Fibroblast of pulmonary artery (primary cell): ENCODE data around the gene AFG1L.
A peak's percentile ranks its signal among the peaks of the same experiment; 100 is the strongest.

Source experiments
- DNase-seq: peaks from one replicate; pipeline ENCODE4 v3.0.0-alpha.2; 2010; ENCODE audit warnings: low read depth
- H3K4me3 ChIP-seq: replicated peaks from 2 replicates; pipeline ENCODE4 v1.5.1; 2011; ENCODE audit warnings: low read depth, mild to moderate bottlenecking, control low read depth, low read length, moderate library complexity
- CTCF ChIP-seq: IDR thresholded peaks from 2 replicates; pipeline ENCODE4 v1.5.1; 2011; ENCODE audit warnings: mild to moderate bottlenecking, control low read depth, low read length, inconsistent platforms; ENCODE audit errors: missing control alignments

Gene AFG1L

GRCh38 chr6:108362455-108362854 lies 67.6 kb downstream of the AFG1L start:
- TF ChIP-seq CTCF: no peak
- no peak for DNase-seq
- H3K4me3 ChIP-seq: no peak overlapping the region

- no peak for DNase-seq
- no peak for TF ChIP-seq CTCF
- no peak overlapping the region for H3K4me3 ChIP-seq
These were observed 68.3 kb downstream of the AFG1L start for GRCh38 chr6:108363113-108363512.

- no peak for TF ChIP-seq CTCF
- DNase-seq: no peak
- no peak overlapping the region for H3K4me3 ChIP-seq
These were observed 69.0 kb downstream of the AFG1L start for GRCh38 chr6:108363889-108364313.

GRCh38 chr6:108364470-108364869 lies 69.6 kb downstream of the AFG1L start:
- DNase-seq: no peak
- no peak overlapping the region for H3K4me3 ChIP-seq
- TF ChIP-seq CTCF: no peak

GRCh38 chr6:108365478-108365877 lies 70.6 kb downstream of the AFG1L start:
- no peak overlapping the region for H3K4me3 ChIP-seq
- no peak for TF ChIP-seq CTCF
- peak; percentile 63 for DNase-seq

GRCh38 chr6:108366236-108366635 lies 71.4 kb downstream of the AFG1L start:
- no peak for DNase-seq
- no peak for TF ChIP-seq CTCF
- no peak overlapping the region for H3K4me3 ChIP-seq

- TF ChIP-seq CTCF: no peak
- no peak overlapping the region for H3K4me3 ChIP-seq
These were observed 73.7 kb downstream of the AFG1L start for GRCh38 chr6:108368431-108369030.

More at GRCh38 chr6:108368431-108369030, 73.7 kb downstream of the AFG1L start:
- DNase-seq: no peak
